ENCODE measurements around the gene BCL2L11.

BCL2L11 gene

GRCh38 chr2:111216811-111217652 lies 96.3 kb downstream of the BCL2L11 start:
- no peak for DNase-seq (ENCODE audit: low spot score)
- TF ChIP-seq CTCF (IDR thresholded peaks at IDR 0.05; ENCODE audit: extremely low read depth, missing control alignments) = no peak
